Sigmoid colon (tissue), 4 donors: Measurements from ENCODE around the gene PCSK5.

Source experiments
- EP300 ChIP-seq, 4 donors: sonication (generic); formaldehyde crosslinking; IDR thresholded peaks; one replicate each; pipeline ENCODE4 v1.6.1; 2017; ENCODE audit warnings: antibody characterized with exemption in 4 of 4
- POLR2AphosphoS5 ChIP-seq, 4 donors: sonication (generic); formaldehyde crosslinking; IDR thresholded peaks; one replicate each; pipeline ENCODE4 v1.6.1; 2017; ENCODE audit warnings: antibody characterized with exemption in 4 of 4
- TF ChIP-seq, protein P1 (sequence below), 4 experiments: fragments of 450-650 bp in 3 of 4; fragments of 200-600 bp in 1 of 4; IDR thresholded peaks; one replicate each; pipeline ENCODE4 v1.5.1; 2016 to 2019; ENCODE audit warnings: antibody characterized with exemption in 4 of 4, mild to moderate bottlenecking in 3 of 4, moderate library complexity in 2 of 4

DNA sequence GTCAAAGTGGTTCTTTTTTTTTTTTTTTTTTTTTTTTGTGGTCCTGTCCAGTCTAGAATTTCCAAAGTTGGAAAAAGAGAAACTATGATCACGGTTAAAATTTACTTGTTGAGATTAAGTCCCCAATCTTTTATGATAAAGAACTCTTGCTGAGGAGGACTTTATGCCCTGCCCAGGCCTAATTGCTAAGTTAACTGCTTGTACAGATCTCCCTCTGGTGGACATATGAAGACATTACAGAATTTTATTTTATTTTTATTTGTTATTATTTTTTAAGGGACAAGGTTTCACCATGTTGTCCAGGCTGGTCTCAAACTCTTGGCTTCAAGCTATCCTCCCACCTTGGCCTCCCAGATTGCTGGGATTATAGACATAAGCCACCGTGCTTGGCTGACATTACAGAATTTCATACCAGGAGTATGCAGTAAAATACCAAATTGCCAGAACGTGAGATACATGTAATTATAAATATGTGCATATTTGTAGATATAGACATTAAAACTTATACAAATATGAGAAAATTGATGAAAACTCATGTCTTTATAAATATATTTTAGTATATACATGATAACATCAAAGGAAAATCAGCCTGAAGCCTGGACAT lies 412.6 kb downstream of the PCSK5 start:
- TF ChIP-seq, protein P1, sequence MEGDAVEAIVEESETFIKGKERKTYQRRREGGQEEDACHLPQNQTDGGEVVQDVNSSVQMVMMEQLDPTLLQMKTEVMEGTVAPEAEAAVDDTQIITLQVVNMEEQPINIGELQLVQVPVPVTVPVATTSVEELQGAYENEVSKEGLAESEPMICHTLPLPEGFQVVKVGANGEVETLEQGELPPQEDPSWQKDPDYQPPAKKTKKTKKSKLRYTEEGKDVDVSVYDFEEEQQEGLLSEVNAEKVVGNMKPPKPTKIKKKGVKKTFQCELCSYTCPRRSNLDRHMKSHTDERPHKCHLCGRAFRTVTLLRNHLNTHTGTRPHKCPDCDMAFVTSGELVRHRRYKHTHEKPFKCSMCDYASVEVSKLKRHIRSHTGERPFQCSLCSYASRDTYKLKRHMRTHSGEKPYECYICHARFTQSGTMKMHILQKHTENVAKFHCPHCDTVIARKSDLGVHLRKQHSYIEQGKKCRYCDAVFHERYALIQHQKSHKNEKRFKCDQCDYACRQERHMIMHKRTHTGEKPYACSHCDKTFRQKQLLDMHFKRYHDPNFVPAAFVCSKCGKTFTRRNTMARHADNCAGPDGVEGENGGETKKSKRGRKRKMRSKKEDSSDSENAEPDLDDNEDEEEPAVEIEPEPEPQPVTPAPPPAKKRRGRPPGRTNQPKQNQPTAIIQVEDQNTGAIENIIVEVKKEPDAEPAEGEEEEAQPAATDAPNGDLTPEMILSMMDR (IDR thresholded peaks at IDR 0.05): peak; percentile 15 to 69 (median 62)
- TF ChIP-seq EP300 (IDR thresholded peaks at IDR 0.05) (no peak), POLR2AphosphoS5 (IDR thresholded peaks at IDR 0.05) (no peak)
